Measurements from ENCODE around the gene HCLS1.

HCLS1 gene

GRCh38 chr3:121660356-121661171 is at the start of gene HCLS1:
HCLS1 (minus strand) TSS chr3:121660903; CDS start chr3:121658347, 2,556 bp downstream.
- DNase-seq (peak; percentile 78), ATAC-seq (ENCODE audit: insufficient read depth, low read depth) (peak; percentile 88)
- Histone ChIP-seq H3K79me2 (ENCODE audit: insufficient read depth, low read length) (peaks cover 31% of the 10 kb centered on the region), H3K4me1 (ENCODE audit: insufficient read depth, low read length) (peaks cover 40% of the 10 kb centered on the region), H4K20me1 (ENCODE audit: insufficient read depth, low read length) (no peaks in the 10 kb centered on the region), H3K36me3 (ENCODE audit: insufficient read depth, low read length) (peaks cover 53% of the 10 kb centered on the region), H3K4me2 (ENCODE audit: insufficient read depth, low read length) (peak within 1 kb of the TSS; percentile 66), H2AFZ (ENCODE audit: low read depth, low read length) (peak within 1 kb of the TSS; percentile 93), H3K27ac (ENCODE audit: low read length) (peak within 1 kb of the TSS; percentile 95), H3K27me3 (ENCODE audit: insufficient read depth, low read length, poor library complexity) (no peaks in the 10 kb centered on the region), H3K9me3 (ENCODE audit: insufficient read depth, low read length, severe bottlenecking) (no peaks in the 10 kb centered on the region), H3K4me3 (ENCODE audit: low read depth in 1 of 2, low read length in 2 of 2) (peak within 1 kb of the TSS; percentile 54 to 77), H3K9ac (ENCODE audit: low read depth, low read length) (peak within 1 kb of the TSS; percentile 67)
- no peak for TF ChIP-seq EZH2 (IDR thresholded peaks at IDR 0.05; ENCODE audit: borderline replicate concordance, low read depth, low read length, severe bottlenecking)
- TF ChIP-seq, protein P1, sequence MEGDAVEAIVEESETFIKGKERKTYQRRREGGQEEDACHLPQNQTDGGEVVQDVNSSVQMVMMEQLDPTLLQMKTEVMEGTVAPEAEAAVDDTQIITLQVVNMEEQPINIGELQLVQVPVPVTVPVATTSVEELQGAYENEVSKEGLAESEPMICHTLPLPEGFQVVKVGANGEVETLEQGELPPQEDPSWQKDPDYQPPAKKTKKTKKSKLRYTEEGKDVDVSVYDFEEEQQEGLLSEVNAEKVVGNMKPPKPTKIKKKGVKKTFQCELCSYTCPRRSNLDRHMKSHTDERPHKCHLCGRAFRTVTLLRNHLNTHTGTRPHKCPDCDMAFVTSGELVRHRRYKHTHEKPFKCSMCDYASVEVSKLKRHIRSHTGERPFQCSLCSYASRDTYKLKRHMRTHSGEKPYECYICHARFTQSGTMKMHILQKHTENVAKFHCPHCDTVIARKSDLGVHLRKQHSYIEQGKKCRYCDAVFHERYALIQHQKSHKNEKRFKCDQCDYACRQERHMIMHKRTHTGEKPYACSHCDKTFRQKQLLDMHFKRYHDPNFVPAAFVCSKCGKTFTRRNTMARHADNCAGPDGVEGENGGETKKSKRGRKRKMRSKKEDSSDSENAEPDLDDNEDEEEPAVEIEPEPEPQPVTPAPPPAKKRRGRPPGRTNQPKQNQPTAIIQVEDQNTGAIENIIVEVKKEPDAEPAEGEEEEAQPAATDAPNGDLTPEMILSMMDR (IDR thresholded peaks at IDR 0.05; ENCODE audit: borderline replicate concordance, extremely low read depth, low read length, poor library complexity, severe bottlenecking) = peak; percentile 15

- ATAC-seq (ENCODE audit: insufficient read depth, low read depth) (no peak), DNase-seq (no peak)
- no peak for TF ChIP-seq EZH2 (IDR thresholded peaks at IDR 0.05; ENCODE audit: borderline replicate concordance, low read depth, low read length, severe bottlenecking)
- TF ChIP-seq, protein P1 (IDR thresholded peaks at IDR 0.05; ENCODE audit: borderline replicate concordance, extremely low read depth, low read length, poor library complexity, severe bottlenecking) = no peak
- no peaks in the 10 kb centered on the region for H3K4me1 ChIP-seq (ENCODE audit: insufficient read depth, low read length)
- no peak overlapping the region for H3K27ac ChIP-seq (ENCODE audit: low read length)
- no peaks in the 10 kb centered on the region for H3K79me2 ChIP-seq (ENCODE audit: insufficient read depth, low read length)
- no peaks in the 10 kb centered on the region for H3K27me3 ChIP-seq (ENCODE audit: insufficient read depth, low read length, poor library complexity)
- H4K20me1 ChIP-seq (ENCODE audit: insufficient read depth, low read length) = no peaks in the 10 kb centered on the region
- H2AFZ ChIP-seq (ENCODE audit: low read depth, low read length) = no peak overlapping the region
- peaks cover 15% of the 10 kb centered on the region; the same call in 1 of the 2 replicates for H3K36me3 ChIP-seq (ENCODE audit: insufficient read depth, low read length)
- no peak overlapping the region for H3K4me3 ChIP-seq (ENCODE audit: low read depth in 1 of 2, low read length in 2 of 2)
- H3K9me3 ChIP-seq (ENCODE audit: insufficient read depth, low read length, severe bottlenecking) = no peaks in the 10 kb centered on the region
- no peak overlapping the region for H3K9ac ChIP-seq (ENCODE audit: low read depth, low read length)
- no peak overlapping the region for H3K4me2 ChIP-seq (ENCODE audit: insufficient read depth, low read length)
These were observed 49.6 kb upstream of the HCLS1 start for GRCh38 chr3:121710347-121710746.

GRCh38 chr3:121707531-121708273 is 47.0 kb upstream of the HCLS1 start:
- Histone ChIP-seq H3K36me3 (ENCODE audit: insufficient read depth, low read length) (peaks cover 8% of the 10 kb centered on the region; the same call in 1 of the 2 replicates), H3K9ac (ENCODE audit: low read depth, low read length) (no peak overlapping the region), H4K20me1 (ENCODE audit: insufficient read depth, low read length) (no peaks in the 10 kb centered on the region), H3K4me2 (ENCODE audit: insufficient read depth, low read length) (no peak overlapping the region), H3K4me1 (ENCODE audit: insufficient read depth, low read length) (no peaks in the 10 kb centered on the region), H3K79me2 (ENCODE audit: insufficient read depth, low read length) (no peaks in the 10 kb centered on the region), H3K27me3 (ENCODE audit: insufficient read depth, low read length, poor library complexity) (no peaks in the 10 kb centered on the region), H3K9me3 (ENCODE audit: insufficient read depth, low read length, severe bottlenecking) (no peaks in the 10 kb centered on the region), H3K27ac (ENCODE audit: low read length) (no peak overlapping the region), H3K4me3 (ENCODE audit: low read depth in 1 of 2, low read length in 2 of 2) (no peak overlapping the region), H2AFZ (ENCODE audit: low read depth, low read length) (no peak overlapping the region)
- TF ChIP-seq EZH2 (IDR thresholded peaks at IDR 0.05; ENCODE audit: borderline replicate concordance, low read depth, low read length, severe bottlenecking) = no peak
- TF ChIP-seq, protein P1 (IDR thresholded peaks at IDR 0.05; ENCODE audit: borderline replicate concordance, extremely low read depth, low read length, poor library complexity, severe bottlenecking) = no peak
- ATAC-seq (ENCODE audit: insufficient read depth, low read depth) (no peak), DNase-seq (no peak)
